SH-SY5Y (cell line): ENCODE data around the gene LRRTM4.

Experiments used
- GATA2 ChIP-seq: IDR thresholded peaks from 2 replicates; pipeline ENCODE4 v1.6.1; 2011; ENCODE audit warnings: mild to moderate bottlenecking, low read depth, low read length
- GATA3 ChIP-seq: IDR thresholded peaks from 2 replicates; pipeline ENCODE4 v1.6.1; 2011; ENCODE audit warnings: low read depth, mild to moderate bottlenecking, low read length, moderate library complexity

Gene LRRTM4

GRCh38 chr2:77521931-77522470 is at the start of gene LRRTM4:
TSS of gene LRRTM4 (minus strand) at chr2:77522376.
- no peak for TF ChIP-seq GATA3
- TF ChIP-seq GATA2 = no peak

GRCh38 chr2:77571545-77571944 is 49.4 kb upstream of the LRRTM4 start:
- TF ChIP-seq GATA2 = no peak
- TF ChIP-seq GATA3 = no peak

GRCh38 chr2:77567723-77568122 is 45.5 kb upstream of the LRRTM4 start:
- TF ChIP-seq GATA2 (no peak), GATA3 (no peak)

- no peak for TF ChIP-seq GATA2
- no peak for TF ChIP-seq GATA3
Observed at GRCh38 chr2:77566582-77566981, 44.4 kb upstream of the LRRTM4 start.

- TF ChIP-seq GATA2 (no peak), GATA3 (no peak)
Observed at GRCh38 chr2:77566131-77566530, 44.0 kb upstream of the LRRTM4 start.

- TF ChIP-seq GATA3 (no peak), GATA2 (no peak)
Observed at GRCh38 chr2:77552956-77553355, 30.8 kb upstream of the LRRTM4 start.

GRCh38 chr2:77538031-77538430 is 15.9 kb upstream of the LRRTM4 start:
- TF ChIP-seq GATA2 (no peak), GATA3 (no peak)

GRCh38 chr2:77522888-77523287 is 712 bp upstream of the LRRTM4 start:
- TF ChIP-seq GATA3 = no peak
- TF ChIP-seq GATA2 = no peak

GRCh38 chr2:77521548-77521891 is 656 bp downstream of the LRRTM4 start:
- no peak for TF ChIP-seq GATA2
- no peak for TF ChIP-seq GATA3

GRCh38 chr2:77520641-77521547 is 1.3 kb downstream of the LRRTM4 start:
- no peak for TF ChIP-seq GATA2
- no peak for TF ChIP-seq GATA3

- TF ChIP-seq GATA2 = no peak
- TF ChIP-seq GATA3 = no peak
Observed at GRCh38 chr2:77519888-77520506, 2.2 kb downstream of the LRRTM4 start.

GRCh38 chr2:77519164-77519887 is 2.9 kb downstream of the LRRTM4 start:
- TF ChIP-seq GATA3 (no peak; the same call in 1 of the 2 replicates), GATA2 (no peak)

- no peak for TF ChIP-seq GATA3
- TF ChIP-seq GATA2 = no peak
Observed at GRCh38 chr2:77518311-77518710, 3.9 kb downstream of the LRRTM4 start.

GRCh38 chr2:77513191-77513590 is 9.0 kb downstream of the LRRTM4 start:
- no peak for TF ChIP-seq GATA3
- no peak for TF ChIP-seq GATA2
